ENCODE results near the gene SLC12A7.

- peak; percentile 54 to 60 for TF ChIP-seq CTCF (conservative IDR thresholded peaks at IDR 0.05 in 1 of 2, IDR thresholded peaks at IDR 0.05 in 1 of 2; ENCODE audit: extremely low read depth in 1 of 2, insufficient read depth in 1 of 2, low read depth in 1 of 2, low read length in 2 of 2)
- no peak for TF ChIP-seq EZH2 (IDR thresholded peaks at IDR 0.05; ENCODE audit: borderline replicate concordance, low read length)
These were observed 100.6 kb downstream of the SLC12A7 start for GRCh38 chr5:1011226-1011631.

Data from mammary epithelial cell (primary cell).